Prostate gland (tissue), 2 donors: Measurements from ENCODE around the gene CROCC.

Experiments
- POLR2A ChIP-seq: fragments of 450-650 bp; IDR thresholded peaks from one replicate; pipeline ENCODE4 v1.6.1; 2016; ENCODE audit warnings: antibody characterized with exemption, mild to moderate bottlenecking
- POLR2AphosphoS5 ChIP-seq: sonication (generic); formaldehyde crosslinking; IDR thresholded peaks from one replicate; pipeline ENCODE4 v1.6.1; 2017; ENCODE audit warnings: antibody characterized with exemption
- TF ChIP-seq, protein P1 (sequence below), 4 experiments: fragments of 200-600 bp in 2 of 4; fragments of 450-650 bp in 2 of 4; sonication (generic) in 2 of 4; IDR thresholded peaks; 1 replicate in 3 of 4; 2 replicates in 1 of 4; pipeline ENCODE4 v1.5.1; 2016 to 2019; ENCODE audit warnings: antibody characterized with exemption in 4 of 4, mild to moderate bottlenecking in 2 of 4, moderate library complexity in 2 of 4

DNA sequence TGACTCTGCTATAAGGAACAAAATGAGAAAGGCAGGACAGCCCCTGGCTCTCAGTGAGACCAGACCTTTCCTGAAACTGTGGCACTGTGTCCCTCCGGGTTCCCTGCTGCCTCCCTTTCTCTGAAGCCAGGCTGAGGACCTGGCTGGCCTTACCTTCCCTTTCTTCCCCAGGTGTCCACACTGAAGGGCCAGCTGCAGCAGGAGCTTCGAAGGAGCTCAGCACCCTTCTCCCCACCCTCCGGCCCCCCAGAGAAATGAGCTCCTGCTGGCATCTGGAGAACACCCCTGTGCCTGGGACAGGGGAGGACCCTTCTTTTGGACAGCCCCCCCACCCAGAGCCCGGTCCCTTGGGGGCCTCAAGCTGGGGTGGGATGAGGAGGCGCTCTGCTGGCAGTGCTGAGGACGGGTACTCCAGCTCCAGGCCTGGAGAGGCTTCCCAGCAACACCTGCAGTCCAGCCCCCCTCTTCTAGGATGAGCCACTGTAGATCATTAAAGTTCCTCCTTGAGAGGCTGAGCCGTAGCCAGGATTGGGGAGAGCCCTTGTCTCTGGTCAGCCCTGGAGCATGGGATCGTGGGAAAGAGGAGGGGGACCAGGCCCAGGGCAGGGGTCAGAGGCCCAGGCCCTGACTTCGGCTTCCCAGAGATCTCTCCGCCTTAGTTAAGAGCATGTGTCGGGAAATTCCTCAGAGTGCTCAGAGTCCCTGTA is 50.6 kb downstream of the CROCC start:
- TF ChIP-seq, protein P1, sequence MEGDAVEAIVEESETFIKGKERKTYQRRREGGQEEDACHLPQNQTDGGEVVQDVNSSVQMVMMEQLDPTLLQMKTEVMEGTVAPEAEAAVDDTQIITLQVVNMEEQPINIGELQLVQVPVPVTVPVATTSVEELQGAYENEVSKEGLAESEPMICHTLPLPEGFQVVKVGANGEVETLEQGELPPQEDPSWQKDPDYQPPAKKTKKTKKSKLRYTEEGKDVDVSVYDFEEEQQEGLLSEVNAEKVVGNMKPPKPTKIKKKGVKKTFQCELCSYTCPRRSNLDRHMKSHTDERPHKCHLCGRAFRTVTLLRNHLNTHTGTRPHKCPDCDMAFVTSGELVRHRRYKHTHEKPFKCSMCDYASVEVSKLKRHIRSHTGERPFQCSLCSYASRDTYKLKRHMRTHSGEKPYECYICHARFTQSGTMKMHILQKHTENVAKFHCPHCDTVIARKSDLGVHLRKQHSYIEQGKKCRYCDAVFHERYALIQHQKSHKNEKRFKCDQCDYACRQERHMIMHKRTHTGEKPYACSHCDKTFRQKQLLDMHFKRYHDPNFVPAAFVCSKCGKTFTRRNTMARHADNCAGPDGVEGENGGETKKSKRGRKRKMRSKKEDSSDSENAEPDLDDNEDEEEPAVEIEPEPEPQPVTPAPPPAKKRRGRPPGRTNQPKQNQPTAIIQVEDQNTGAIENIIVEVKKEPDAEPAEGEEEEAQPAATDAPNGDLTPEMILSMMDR (IDR thresholded peaks at IDR 0.05) = no peak
- no peak for TF ChIP-seq POLR2AphosphoS5
- no peak for TF ChIP-seq POLR2A
